ENCODE measurements around the gene ROR2. TPM values are rescaled to one million over a fixed set of nuclear protein-coding genes. Genes with fewer than 3 reads are reported as not detected.

The ROR2 gene
- total RNA-seq, 1 donor from 2014 or later = 14.9 TPM

DNA sequence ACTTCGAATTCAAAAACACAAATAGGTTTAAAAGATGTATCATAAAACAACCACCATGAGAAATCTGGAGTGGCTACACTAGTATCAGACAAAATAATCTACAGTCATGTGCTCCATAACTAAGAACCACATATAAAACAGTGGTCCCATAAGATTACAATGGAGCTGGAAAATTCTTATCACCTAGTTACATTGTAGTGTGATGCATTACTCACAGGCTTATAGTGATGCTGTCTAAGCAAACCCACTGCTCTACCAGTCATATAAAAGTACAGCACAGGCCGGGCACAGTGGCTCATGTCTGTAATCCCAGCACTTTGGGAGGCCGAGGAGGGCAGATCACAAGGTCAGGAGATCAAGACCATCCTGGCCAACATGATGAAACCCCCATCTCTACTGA, 160.1 kb downstream of the ROR2 start:
- DNase-seq (ENCODE audit: low read depth, low spot score) = no peak
- TF ChIP-seq, protein P1, sequence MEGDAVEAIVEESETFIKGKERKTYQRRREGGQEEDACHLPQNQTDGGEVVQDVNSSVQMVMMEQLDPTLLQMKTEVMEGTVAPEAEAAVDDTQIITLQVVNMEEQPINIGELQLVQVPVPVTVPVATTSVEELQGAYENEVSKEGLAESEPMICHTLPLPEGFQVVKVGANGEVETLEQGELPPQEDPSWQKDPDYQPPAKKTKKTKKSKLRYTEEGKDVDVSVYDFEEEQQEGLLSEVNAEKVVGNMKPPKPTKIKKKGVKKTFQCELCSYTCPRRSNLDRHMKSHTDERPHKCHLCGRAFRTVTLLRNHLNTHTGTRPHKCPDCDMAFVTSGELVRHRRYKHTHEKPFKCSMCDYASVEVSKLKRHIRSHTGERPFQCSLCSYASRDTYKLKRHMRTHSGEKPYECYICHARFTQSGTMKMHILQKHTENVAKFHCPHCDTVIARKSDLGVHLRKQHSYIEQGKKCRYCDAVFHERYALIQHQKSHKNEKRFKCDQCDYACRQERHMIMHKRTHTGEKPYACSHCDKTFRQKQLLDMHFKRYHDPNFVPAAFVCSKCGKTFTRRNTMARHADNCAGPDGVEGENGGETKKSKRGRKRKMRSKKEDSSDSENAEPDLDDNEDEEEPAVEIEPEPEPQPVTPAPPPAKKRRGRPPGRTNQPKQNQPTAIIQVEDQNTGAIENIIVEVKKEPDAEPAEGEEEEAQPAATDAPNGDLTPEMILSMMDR (conservative IDR thresholded peaks at IDR 0.05) = no peak

DNA sequence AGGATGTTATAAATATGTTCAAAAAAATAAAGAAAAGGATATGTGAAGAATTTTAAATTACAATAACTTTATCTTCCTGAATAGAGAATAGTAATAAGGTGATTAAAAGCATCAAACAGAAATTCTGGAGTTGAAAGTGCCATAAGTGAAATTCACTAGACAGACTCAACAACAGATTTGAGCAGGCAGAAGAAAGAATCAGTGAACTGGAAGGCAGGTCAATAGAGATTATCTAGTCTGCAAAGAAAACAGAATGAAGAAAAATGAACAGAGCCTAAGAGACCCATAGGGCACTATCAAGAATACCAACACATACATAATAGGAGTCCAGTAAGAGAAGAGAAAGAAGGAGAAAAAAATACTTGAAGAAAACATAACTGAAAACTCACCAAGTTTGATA, 162.1 kb downstream of the ROR2 start:
- H3K27ac Mint-ChIP-seq (ENCODE audit: unreplicated experiment) = no peak overlapping the region
- peaks cover 11% of the 10 kb centered on the region for H3K36me3 Mint-ChIP-seq (ENCODE audit: low read depth)
- TF ChIP-seq, protein P1 (conservative IDR thresholded peaks at IDR 0.05) = no peak
- H3K9me3 Mint-ChIP-seq = peaks cover 5% of the 10 kb centered on the region
- H3K4me1 Mint-ChIP-seq = peaks cover 22% of the 10 kb centered on the region
- no peak overlapping the region for H3K4me3 Mint-ChIP-seq
- no peaks in the 10 kb centered on the region for H3K27me3 Mint-ChIP-seq (ENCODE audit: low read depth)
- no peak for DNase-seq (ENCODE audit: low read depth, low spot score)

More for the DNA sequence above, 160.1 kb downstream of the ROR2 start:
- no peak overlapping the region for H3K27ac Mint-ChIP-seq (ENCODE audit: unreplicated experiment)
- H3K4me1 Mint-ChIP-seq = peaks cover 12% of the 10 kb centered on the region
- H3K36me3 Mint-ChIP-seq (ENCODE audit: low read depth) = peaks cover 9% of the 10 kb centered on the region
- peaks cover 5% of the 10 kb centered on the region for H3K9me3 Mint-ChIP-seq
- no peak overlapping the region for H3K4me3 Mint-ChIP-seq
- H3K27me3 Mint-ChIP-seq (ENCODE audit: low read depth) = no peaks in the 10 kb centered on the region

- H3K27ac Mint-ChIP-seq (ENCODE audit: unreplicated experiment) = no peak overlapping the region
- no peak overlapping the region for H3K4me3 Mint-ChIP-seq
- DNase-seq (ENCODE audit: low read depth, low spot score) = no peak
- no peaks in the 10 kb centered on the region for H3K27me3 Mint-ChIP-seq (ENCODE audit: low read depth)
- H3K36me3 Mint-ChIP-seq (ENCODE audit: low read depth) = peaks cover 11% of the 10 kb centered on the region
- peaks cover 5% of the 10 kb centered on the region for H3K9me3 Mint-ChIP-seq
- peaks cover 38% of the 10 kb centered on the region for H3K4me1 Mint-ChIP-seq
- TF ChIP-seq, protein P1 (conservative IDR thresholded peaks at IDR 0.05) = no peak
Observed at GRCh38 chr9:91786132-91786896, 163.7 kb downstream of the ROR2 start.

GRCh38 chr9:91785447-91785842, 164.6 kb downstream of the ROR2 start:
- no peaks in the 10 kb centered on the region for H3K27me3 Mint-ChIP-seq (ENCODE audit: low read depth)
- H3K27ac Mint-ChIP-seq (ENCODE audit: unreplicated experiment) = no peak overlapping the region
- H3K4me1 Mint-ChIP-seq = peaks cover 43% of the 10 kb centered on the region
- H3K36me3 Mint-ChIP-seq (ENCODE audit: low read depth) = peaks cover 11% of the 10 kb centered on the region
- TF ChIP-seq, protein P1 (conservative IDR thresholded peaks at IDR 0.05) = no peak
- no peak overlapping the region for H3K4me3 Mint-ChIP-seq
- H3K9me3 Mint-ChIP-seq = peaks cover 5% of the 10 kb centered on the region
- DNase-seq (ENCODE audit: low read depth, low spot score) = no peak

DNA sequence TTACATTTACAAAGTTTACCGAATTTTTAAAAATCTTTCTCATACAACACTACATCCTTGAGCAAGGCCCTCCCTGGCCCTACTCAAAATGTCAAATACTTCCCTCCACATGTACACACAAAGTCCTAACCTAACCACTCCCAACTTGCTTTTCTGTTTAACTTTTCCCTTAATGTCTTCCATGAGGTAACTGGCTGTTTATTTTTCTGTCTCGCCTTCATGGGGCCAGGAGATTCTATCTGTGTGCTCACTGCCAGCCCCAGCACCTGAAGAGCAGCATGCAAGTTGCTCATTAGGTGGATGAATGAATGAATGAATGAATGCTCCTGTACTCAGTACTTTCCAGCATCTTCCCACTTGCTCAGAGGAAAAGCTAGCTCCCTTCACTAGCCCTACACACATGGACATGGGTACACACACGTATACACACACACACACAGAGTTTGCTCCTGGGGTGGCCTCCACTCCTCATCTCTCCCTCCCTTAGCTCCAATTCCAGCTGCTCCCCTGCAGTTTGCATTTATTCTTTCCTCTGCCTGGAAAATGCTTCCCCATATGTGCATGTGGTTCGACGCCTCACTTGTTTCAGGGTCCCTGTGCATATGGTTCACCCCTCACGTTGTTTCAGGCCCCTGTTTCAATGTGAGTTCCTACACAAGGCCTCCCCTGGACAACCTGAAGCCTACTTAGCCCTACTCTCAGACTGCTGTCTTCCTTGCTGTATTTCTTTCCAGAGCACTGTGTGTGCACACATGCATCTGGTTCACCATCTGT, 165.2 kb downstream of the ROR2 start:
- no peak for DNase-seq (ENCODE audit: low read depth, low spot score)
- no peak overlapping the region for H3K4me3 Mint-ChIP-seq
- H3K27me3 Mint-ChIP-seq (ENCODE audit: low read depth) = no peaks in the 10 kb centered on the region
- peaks cover 5% of the 10 kb centered on the region for H3K9me3 Mint-ChIP-seq
- no peak overlapping the region for H3K27ac Mint-ChIP-seq (ENCODE audit: unreplicated experiment)
- H3K36me3 Mint-ChIP-seq (ENCODE audit: low read depth) = peaks cover 11% of the 10 kb centered on the region
- TF ChIP-seq, protein P1 (conservative IDR thresholded peaks at IDR 0.05) = no peak
- H3K4me1 Mint-ChIP-seq = peaks cover 43% of the 10 kb centered on the region

Data from neural crest cell (in vitro differentiated cells).